Measurements from ENCODE around the gene TSHZ2. TPM values are rescaled to one million over a fixed set of nuclear protein-coding genes. Genes with fewer than 3 reads are reported as not detected.
"Not testable (repeated sequence)": the region's sequence is repeated elsewhere in the genome, so short reads cannot be mapped to it uniquely, and the experiment has no call there.

TSHZ2 gene
- total and polyA plus RNA-seq, 2 donors (not counting 1 experiment from before 2014, with no cell fraction given) = 1.00 to 5.7 TPM

DNA sequence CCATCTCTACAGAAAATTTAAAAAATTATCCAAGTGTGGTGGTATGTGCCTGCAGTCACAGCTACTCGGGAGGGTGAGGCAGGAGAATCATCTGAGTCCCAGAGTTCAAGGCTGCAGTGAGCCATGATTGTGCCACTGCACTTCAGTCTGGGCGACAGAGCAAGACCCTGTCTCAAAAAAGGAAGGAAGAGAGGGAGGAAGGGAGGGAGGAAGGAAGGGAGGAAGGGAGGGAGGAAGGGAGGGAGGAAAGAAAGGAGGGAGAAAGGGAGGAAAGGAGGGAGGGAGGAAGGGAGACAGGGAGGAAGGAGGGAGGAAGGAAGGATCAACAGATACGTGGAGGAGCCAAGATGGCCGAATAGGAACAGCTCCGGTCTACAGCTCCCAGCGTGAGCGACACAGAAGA lies 531.4 kb downstream of the TSHZ2 start:
- Histone ChIP-seq H2AFZ (ENCODE audit: insufficient read depth, low read depth, low read length, poor library complexity, severe bottlenecking) (no peak overlapping the region), H3K27me3 (replicated peaks in 1 of 4; ENCODE audit: control extremely low read depth in 1 of 4, control insufficient read depth in 3 of 4, insufficient read depth in 4 of 4, low read length in 3 of 4) (no peaks in the 10 kb centered on the region), H3K9ac (ENCODE audit: low read length) (no peak overlapping the region), H3K79me2 (ENCODE audit: control insufficient read depth, insufficient read depth, low read length) (no peaks in the 10 kb centered on the region), H4K20me1 (ENCODE audit: control insufficient read depth, insufficient read depth, low read length, poor library complexity, severe bottlenecking) (no peaks in the 10 kb centered on the region), H3K4me2 (replicated peaks; ENCODE audit: low read depth, low read length, poor library complexity, severe bottlenecking) (no peak overlapping the region), H3K4me3 (ENCODE audit: control extremely low read depth in 1 of 5, extremely low read depth in 1 of 5, insufficient read depth in 1 of 5, low read depth in 2 of 5, low read length in 4 of 5) (no peak overlapping the region), H3K36me3 (replicated peaks in 1 of 2; ENCODE audit: control extremely low read depth in 1 of 2, control insufficient read depth in 1 of 2, extremely low read depth in 1 of 2, insufficient read depth in 2 of 2, low read length in 1 of 2) (no peaks in the 10 kb centered on the region), H3K27ac (ENCODE audit: low read length in 2 of 2) (no peak overlapping the region), H3K4me1 (ENCODE audit: control insufficient read depth in 2 of 2, insufficient read depth in 2 of 2, low read length in 2 of 2) (no peaks in the 10 kb centered on the region), H3K9me3 (ENCODE audit: control extremely low read depth in 1 of 3, control insufficient read depth in 2 of 3, insufficient read depth in 1 of 3, low read length in 2 of 3) (no peaks in the 10 kb centered on the region)
- DNase-seq (no peak), ATAC-seq (ENCODE audit: low read depth) (no peak)
- Mint-ChIP-seq H3K4me3 (no peak overlapping the region), H3K27me3 (no peaks in the 10 kb centered on the region), H3K4me1 (no peaks in the 10 kb centered on the region), H3K9me3 (ENCODE audit: insufficient read depth) (no peaks in the 10 kb centered on the region), H3K27ac (no peak overlapping the region)
- intact Hi-C loops (cut with micrococcal nuclease) = no loop called here
- ChIA-PET POLR2A (no interaction called here), CTCF (no interaction called here)
- TF ChIP-seq CTCF (IDR thresholded peaks at IDR 0.05) = no peak
- no peak for TF ChIP-seq EZH2 (IDR thresholded peaks at IDR 0.05; ENCODE audit: borderline replicate concordance, insufficient read depth, low read depth, low read length, poor library complexity, severe bottlenecking)
- 91% methylated on average over 2 of the region's 7 CpGs for WGBS (ENCODE audit: insufficient coverage)

GRCh38 chr20:53504106-53504505 lies 531.9 kb downstream of the TSHZ2 start:
- H3K27ac Mint-ChIP-seq; H2AFZ ChIP-seq (ENCODE audit: insufficient read depth, low read depth, low read length, poor library complexity, severe bottlenecking); H3K27ac ChIP-seq (ENCODE audit: low read length in 2 of 2); H3K4me3 ChIP-seq (ENCODE audit: control extremely low read depth in 1 of 5, extremely low read depth in 1 of 5, insufficient read depth in 1 of 5, low read depth in 2 of 5, low read length in 4 of 5); H3K4me2 ChIP-seq (replicated peaks; ENCODE audit: low read depth, low read length, poor library complexity, severe bottlenecking); H3K4me1 Mint-ChIP-seq; H3K9ac ChIP-seq (ENCODE audit: low read length); H3K9me3 ChIP-seq (ENCODE audit: control extremely low read depth in 1 of 3, control insufficient read depth in 2 of 3, insufficient read depth in 1 of 3, low read length in 2 of 3); H4K20me1 ChIP-seq (ENCODE audit: control insufficient read depth, insufficient read depth, low read length, poor library complexity, severe bottlenecking); CTCF ChIA-PET; H3K27me3 Mint-ChIP-seq; intact Hi-C loops (cut with micrococcal nuclease); ATAC-seq (ENCODE audit: low read depth); H3K4me1 ChIP-seq (ENCODE audit: control insufficient read depth in 2 of 2, insufficient read depth in 2 of 2, low read length in 2 of 2); H3K9me3 Mint-ChIP-seq (ENCODE audit: insufficient read depth); H3K79me2 ChIP-seq (ENCODE audit: control insufficient read depth, insufficient read depth, low read length); H3K4me3 Mint-ChIP-seq; H3K36me3 ChIP-seq (replicated peaks in 1 of 2; ENCODE audit: control extremely low read depth in 1 of 2, control insufficient read depth in 1 of 2, extremely low read depth in 1 of 2, insufficient read depth in 2 of 2, low read length in 1 of 2); DNase-seq; POLR2A ChIA-PET; H3K27me3 ChIP-seq (replicated peaks in 1 of 4; ENCODE audit: control extremely low read depth in 1 of 4, control insufficient read depth in 3 of 4, insufficient read depth in 4 of 4, low read length in 3 of 4): not testable (repeated sequence)
- 94% methylated on average over 7 of the region's 19 CpGs for WGBS (ENCODE audit: insufficient coverage)
